GM19372 (cell line): ENCODE results near the gene CALML4.
"Not testable (repeated sequence)": the region's sequence is repeated elsewhere in the genome, so short reads cannot be mapped to it uniquely, and the experiment has no call there.

Experiments used
- ATAC-seq: cut with Tn5 transposase; IDR thresholded peaks from one replicate; pipeline ENCODE4 v1.9.1; 2021; ENCODE audit warnings: mild to moderate bottlenecking, low read depth, moderate library complexity; ENCODE audit not compliant: unreplicated experiment

Gene CALML4

DNA sequence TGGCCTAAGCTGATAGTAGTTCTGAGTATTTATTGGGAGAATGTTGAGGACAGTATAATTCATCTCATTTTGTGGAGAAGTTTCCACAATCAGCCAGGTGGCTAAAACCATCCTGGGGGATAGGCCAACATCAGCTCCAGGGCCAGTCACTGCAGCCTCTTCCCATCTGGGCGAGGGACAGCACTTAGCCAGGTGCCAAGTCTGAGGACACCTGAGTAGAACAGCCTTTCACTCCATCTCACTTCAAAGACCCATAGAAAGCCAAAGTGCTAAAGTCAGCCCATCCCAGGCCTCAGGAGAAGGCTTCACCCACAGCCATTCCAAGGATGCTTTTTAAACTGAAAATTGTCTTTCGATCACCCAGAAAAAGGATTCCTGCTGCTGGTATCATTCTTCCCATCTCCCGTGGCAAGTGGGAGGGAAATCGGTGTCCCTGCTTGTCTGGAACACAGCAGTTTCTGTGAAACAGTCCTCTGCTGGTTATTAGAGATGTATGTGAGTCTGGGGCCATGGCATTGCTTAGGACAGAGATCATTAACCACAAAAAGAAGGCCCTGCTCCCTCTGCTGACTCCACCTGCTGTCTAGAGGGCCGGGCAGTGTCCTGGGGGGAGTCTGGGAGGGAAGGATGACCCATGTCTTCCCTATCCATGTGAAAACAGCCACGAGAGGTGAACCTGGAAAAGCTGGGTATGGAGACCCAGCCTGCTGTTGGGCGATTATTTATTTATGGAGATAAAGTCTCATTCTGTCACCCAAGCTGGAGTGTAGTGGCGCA lies 9.6 kb downstream of the CALML4 start:
- ATAC-seq: no peak

DNA sequence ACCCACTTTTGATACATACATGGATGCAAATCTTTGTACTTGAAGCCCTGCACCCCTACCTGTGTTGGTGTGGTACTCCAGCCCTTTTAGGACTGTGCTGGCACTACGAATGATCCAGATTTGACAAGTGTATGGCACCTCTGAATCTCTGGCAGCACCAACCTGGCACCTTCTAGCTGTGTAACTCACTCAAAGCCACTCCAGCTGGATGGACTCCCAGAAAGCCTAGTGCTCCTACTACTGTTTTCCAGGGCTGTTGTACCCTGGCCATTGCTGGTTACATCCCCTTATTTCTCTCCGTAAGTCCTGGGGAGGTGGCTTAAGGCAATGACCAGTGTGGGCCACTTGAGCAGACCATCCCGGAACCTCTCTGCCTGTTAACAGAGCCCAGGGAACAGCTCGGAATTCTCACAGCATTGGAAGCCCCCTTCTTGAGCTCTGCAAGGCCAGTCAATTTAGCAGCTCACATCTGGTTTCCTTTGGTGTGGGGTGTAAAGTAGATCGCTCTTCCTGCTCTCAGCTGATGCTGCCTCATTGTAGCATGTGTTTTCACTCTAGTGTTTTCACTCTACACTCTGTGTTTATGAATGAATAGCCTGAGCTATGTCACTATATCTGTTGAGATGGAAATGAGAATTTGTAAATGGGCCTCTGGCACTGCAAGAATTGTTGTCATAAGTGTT lies 12.2 kb downstream of the CALML4 start:
- ATAC-seq: no peak

DNA sequence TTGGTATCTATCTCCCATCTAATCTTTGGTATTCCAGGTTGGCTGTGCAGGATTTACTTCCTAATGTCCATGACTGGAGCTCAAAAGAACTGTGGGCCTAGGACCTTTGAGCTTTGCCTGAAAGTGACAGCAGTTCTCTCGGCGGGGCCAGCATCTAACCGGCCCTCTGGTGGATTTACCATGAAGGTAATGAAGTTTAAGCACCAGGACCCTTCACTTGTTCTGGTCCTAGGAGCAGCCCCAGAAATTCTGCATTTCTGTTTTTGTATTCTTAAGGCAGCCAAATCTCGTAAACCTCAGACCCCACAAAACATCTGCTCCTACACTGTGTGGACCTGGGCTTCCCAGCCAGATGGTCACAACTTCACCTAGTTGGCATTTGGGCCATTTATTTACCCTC lies 13.0 kb downstream of the CALML4 start:
- no peak for ATAC-seq

DNA sequence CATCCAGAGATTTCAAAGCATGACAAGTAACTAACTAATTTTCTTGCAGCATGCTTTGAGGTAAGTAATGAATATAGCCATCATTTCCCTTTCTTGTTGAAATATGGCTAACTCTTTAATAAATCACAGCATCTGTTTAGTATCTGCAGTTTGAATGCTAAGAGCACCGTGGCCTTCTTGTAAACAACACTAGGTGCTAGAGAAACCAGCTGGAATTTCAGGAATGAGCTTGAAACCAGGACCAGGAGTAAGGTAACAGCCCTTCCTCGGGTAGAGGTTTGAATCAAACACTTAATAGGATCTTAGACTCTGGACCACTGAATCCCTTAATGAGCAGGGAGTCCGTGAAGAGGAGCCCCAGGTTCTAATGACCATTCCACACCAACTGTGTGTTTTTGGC lies 13.6 kb downstream of the CALML4 start:
- no peak for ATAC-seq

- no peak for ATAC-seq
These were observed 15.1 kb downstream of the CALML4 start for GRCh38 chr15:68190048-68190447.

- ATAC-seq: no peak
These were observed 16.5 kb downstream of the CALML4 start for GRCh38 chr15:68188647-68189046.

DNA sequence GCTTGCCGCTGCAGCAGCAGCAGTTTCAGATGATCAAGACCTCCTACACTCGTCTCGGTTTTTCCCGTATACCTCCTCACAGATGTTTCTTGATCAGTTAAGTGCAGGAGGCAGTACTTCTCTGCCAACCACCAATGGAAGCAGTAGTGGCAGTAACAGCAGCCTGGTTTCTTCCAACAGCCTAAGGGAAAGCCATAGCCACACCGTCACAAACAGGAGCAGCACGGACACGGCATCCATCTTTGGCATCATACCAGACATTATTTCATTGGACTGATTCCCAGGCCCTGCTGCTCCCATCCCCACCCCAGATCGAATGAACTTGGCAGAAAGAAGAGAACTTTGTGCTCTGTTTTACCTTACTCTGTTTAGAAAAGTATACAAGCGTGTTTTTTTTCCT lies 17.6 kb downstream of the CALML4 start:
- no peak for ATAC-seq

DNA sequence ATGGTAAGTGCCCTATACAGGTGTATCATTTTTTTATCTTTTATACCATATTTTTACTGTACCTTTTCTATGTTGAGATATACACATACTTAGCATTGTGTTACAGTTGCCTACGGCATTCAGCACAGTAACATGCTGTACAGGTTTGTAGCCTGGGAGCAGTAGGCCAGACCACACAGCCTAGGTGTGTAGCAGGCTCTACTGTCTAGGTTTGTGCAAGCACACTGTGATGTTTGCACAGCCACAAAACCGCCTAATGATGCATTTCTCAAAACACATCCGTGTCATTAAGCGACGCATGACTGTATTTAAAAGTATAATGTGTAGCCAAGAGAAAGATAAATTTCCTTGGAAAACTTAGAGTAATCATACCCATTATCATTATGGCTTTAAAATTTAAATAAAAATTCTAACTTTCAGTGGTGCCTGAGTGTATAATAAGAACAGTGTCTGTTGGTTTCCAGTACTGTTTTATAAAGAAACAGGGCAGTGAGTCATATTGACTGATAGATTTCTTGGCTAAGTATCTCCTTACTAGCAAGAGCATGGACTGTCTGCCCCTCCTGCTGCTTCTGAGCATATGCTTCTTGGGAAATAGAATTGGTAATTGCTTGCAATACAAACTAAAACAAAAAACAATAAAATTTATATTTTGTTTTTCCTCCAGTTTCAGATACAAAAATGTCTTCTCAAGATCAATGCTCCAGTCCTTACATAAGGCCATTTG lies 18.3 kb downstream of the CALML4 start:
- no peak for ATAC-seq

GRCh38 chr15:68184616-68185480 lies 20.3 kb downstream of the CALML4 start:
- no peak for ATAC-seq

- no peak for ATAC-seq
These were observed 21.4 kb downstream of the CALML4 start for GRCh38 chr15:68183616-68184315.

- ATAC-seq: no peak
These were observed 27.4 kb downstream of the CALML4 start for GRCh38 chr15:68177742-68178141.

DNA sequence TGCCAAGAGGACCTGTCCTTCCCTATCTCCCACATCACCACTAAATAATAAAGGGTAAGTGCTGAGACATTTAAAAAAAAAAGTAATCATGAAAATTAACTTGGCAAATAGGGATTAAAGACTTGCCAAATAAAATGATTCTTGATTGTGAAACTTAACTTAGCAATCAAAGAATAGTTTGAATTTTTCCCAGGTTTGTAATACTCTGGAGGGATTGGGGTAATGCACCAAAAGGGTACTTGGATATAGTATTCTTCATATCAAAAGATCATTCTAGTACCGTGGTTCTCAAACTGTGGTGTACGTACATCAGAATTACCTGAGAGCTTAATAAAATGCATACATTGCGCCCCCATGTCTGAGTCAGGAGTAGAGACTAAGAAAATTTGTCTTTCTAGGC lies 28.5 kb downstream of the CALML4 start:
- no peak for ATAC-seq

- no peak for ATAC-seq
These were observed 29.6 kb downstream of the CALML4 start for GRCh38 chr15:68175526-68175925.

- ATAC-seq: no peak
These were observed 32.0 kb downstream of the CALML4 start for GRCh38 chr15:68173119-68173518.

GRCh38 chr15:68172037-68172436 lies 33.1 kb downstream of the CALML4 start:
- not testable (repeated sequence) for ATAC-seq

DNA sequence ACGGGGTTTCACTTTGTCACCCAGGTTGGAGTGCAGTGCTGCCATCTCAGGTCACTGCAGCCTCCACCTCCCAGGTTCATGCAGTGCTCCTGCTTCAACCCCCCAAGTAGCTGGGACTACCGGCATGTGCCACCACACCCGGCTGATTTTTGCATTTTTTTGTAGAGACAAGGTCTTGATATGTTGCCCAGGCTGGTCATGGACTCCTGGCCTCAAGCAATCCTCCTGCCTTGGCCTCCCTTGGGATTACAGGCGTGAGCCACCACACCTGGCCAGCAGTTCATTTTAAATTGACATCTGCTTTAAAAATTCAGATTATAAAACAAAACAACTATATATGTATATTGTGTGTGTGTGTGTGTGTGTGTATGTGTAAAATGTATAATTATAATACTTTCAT lies 38.3 kb downstream of the CALML4 start:
- no peak for ATAC-seq

DNA sequence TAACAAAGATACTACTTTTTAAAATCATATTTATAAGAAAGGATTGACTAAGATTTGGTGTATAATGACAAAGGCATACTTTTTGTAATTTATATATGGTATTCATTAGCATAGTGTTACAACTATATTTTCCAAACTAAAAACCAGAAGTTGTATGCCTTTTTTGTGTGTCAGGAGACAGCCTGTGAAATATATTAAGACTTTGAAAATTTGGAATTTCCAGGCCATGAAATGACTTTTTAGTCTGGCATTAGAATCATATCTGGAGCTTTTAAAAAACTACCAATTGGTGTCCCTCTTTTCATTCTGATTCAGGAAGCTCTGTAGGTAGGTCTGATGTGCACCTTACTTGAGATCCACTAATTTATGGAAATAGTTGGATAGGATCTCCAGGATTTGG lies 41.9 kb downstream of the CALML4 start:
- ATAC-seq: no peak

GRCh38 chr15:68158046-68158628 lies 47.0 kb downstream of the CALML4 start:
- no peak for ATAC-seq

- ATAC-seq: no peak
These were observed 48.1 kb downstream of the CALML4 start for GRCh38 chr15:68157074-68157473.
